GM19372 (cell line): ENCODE measurements around the gene SPRN.

ENCODE experiments used
- ATAC-seq: cut with Tn5 transposase; IDR thresholded peaks from one replicate; pipeline ENCODE4 v1.9.1; 2021; ENCODE audit warnings: mild to moderate bottlenecking, low read depth, moderate library complexity; ENCODE audit not compliant: unreplicated experiment

SPRN gene

DNA sequence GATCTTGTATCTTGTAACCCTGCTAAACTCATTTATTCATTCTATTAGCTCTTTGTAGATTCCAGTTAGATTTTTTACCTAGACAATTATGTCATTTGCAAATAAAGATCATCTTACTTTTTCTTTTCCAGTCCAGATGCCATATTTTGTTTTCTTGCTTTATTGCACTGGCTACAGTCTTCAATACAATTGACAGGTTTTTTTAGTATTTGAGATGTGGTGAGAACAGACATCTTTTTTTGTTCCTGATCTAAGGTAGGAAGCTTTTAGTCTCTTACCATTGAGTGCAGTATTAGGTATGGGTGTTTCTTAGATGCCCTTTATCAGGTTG, 12.1 kb downstream of the SPRN start:
- no peak for ATAC-seq

DNA sequence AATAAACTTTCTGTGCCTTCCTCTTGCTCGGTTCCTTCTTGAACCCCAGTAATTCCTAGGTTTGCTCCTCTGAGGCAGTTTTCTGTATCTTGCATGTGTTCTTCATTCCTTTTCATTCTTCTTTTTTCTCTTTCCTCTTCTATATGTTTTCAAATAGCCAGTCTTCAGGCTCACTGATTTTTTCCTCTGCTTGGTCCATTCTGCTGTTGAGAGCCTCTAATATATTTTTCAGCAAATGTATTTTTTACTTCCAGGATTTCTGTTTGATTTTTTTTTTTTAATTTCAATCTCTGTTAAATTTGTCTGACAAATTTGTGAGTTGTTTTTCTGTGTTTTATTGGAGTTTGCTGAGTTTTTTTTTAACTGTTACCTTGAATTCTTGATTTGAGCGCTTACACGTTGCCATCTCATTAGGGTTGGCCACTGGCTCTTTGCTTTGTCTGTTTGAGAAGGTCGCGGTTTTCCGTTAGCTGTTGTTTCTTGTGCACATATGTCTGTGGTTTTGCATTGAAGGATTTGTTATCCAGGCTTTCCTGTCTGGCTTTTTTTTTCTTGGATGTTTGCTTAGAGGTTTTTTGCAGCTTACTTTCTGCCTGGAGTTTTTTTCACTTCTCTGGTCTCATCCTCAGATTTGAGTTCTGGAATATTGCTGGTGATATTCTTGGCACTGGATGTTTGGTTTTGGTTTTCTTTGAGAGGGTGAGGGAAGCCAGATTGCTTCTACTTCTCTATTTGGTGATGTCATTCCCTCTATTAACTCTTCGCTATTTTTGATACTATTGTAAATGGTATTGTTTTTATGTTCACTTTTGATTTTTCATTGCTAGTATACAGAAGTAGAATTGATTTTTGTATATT, 12.7 kb downstream of the SPRN start:
- no peak for ATAC-seq

DNA sequence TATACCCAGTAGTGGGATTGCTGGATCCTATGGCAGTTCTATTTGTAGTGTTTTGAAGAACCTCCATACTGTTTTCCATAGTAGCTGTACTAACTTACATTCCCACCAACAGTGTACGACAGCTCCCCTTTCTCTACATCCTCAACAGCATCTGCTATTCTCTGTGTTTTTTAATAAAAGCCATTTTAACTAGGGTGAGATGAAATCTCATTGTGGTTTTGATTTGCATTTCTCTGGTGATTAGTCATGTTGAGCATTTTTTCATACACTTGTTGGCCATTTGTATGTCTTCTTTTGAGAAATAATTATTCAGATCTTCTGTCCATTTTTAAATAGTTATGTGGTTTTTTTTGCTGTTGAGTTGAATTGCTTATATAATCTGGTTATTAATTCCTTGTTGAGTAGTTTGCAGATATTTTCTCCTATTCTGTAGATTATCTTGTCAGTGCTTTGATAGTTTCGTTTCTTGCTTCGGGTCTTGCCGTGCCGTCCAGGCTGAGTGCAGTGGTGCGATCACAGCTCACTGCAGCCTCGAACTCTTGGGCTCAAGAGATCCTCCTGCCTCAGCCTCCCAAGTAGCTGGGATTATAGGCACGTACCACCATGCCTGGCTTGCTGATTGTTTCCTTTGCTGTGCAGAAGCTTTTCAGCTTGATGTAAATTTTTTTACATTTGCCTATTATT, 18.4 kb downstream of the SPRN start:
- ATAC-seq, result no peak

DNA sequence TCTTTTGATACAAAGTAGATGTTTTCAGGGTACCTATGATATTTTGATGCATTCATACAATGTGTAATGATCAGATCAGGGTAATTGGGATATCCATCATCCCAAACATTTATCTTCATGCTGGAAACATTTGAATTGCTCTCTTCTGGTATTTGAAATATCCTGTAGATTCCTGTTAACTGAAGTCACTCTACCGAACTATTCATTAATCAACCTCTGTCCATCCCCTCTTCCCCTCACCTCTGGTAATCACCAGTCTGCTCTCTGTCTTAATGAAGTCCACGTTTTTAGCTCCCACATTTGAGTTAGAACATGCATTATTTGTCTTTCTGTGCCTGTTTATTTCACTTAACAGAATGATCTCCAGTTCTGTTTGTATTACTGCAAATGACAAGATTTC, 19.2 kb downstream of the SPRN start:
- no peak for ATAC-seq

GRCh38 chr10:133403784-133404183, 20.6 kb downstream of the SPRN start:
- no peak for ATAC-seq

GRCh38 chr10:133403359-133403758, 21.1 kb downstream of the SPRN start:
- ATAC-seq, result no peak

GRCh38 chr10:133401981-133402725, 22.3 kb downstream of the SPRN start:
- no peak for ATAC-seq

DNA sequence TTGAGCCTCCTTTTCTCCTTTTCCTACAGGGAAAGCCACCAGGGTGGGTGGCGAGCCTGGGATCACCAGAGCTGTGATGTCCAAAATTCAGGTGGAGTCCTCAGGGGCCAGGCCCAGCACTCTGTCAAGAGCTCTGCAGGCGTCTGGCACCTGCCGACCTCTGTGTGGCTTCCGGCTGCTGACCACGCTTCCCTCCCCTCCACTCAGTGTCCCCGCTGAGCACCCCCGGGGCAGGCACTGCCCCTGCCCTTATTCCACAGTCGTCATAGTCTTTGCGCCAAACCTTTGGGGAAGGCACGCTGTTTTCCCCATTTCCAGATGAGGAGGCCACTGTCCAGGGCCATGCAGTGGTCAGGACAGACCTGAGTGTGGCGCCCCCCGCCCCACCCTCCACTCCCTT, 22.9 kb downstream of the SPRN start:
- ATAC-seq, result no peak

GRCh38 chr10:133400624-133401424, 23.6 kb downstream of the SPRN start:
- ATAC-seq, result no peak

- ATAC-seq, result no peak
Measured at GRCh38 chr10:133399123-133399601, 25.3 kb downstream of the SPRN start.

GRCh38 chr10:133397938-133398337, 26.5 kb downstream of the SPRN start:
- no peak for ATAC-seq

GRCh38 chr10:133396035-133396624, 28.3 kb downstream of the SPRN start:
- ATAC-seq, result no peak

DNA sequence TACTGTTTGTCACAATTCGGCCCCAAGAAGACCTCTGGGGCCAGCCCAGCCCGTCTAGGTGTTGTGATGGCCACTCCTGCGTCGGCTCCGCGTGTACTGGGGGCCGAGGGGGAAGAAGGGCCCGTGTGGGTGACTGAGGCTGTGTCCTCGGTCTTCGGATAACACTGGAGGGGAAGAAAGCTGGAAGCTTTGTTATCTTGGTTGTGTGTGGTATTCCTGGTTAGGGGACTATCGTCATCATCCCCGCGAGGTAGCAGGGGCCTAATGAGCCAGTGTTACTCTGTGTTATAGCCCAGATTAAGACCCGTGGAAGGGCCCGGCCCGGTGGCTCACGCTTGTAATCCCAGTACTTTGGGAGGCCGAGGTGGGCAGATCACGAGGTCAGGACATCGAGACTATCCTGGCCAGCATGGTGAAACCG, 29.6 kb downstream of the SPRN start:
- ATAC-seq, result no peak

GRCh38 chr10:133394064-133394663, 30.3 kb downstream of the SPRN start, which contains the start of gene MTG1:
TSS of gene MTG1 (plus strand) at chr10:133394157. CDS start at chr10:133394221, 64 bp downstream.
- peak; percentile 78 for ATAC-seq

DNA sequence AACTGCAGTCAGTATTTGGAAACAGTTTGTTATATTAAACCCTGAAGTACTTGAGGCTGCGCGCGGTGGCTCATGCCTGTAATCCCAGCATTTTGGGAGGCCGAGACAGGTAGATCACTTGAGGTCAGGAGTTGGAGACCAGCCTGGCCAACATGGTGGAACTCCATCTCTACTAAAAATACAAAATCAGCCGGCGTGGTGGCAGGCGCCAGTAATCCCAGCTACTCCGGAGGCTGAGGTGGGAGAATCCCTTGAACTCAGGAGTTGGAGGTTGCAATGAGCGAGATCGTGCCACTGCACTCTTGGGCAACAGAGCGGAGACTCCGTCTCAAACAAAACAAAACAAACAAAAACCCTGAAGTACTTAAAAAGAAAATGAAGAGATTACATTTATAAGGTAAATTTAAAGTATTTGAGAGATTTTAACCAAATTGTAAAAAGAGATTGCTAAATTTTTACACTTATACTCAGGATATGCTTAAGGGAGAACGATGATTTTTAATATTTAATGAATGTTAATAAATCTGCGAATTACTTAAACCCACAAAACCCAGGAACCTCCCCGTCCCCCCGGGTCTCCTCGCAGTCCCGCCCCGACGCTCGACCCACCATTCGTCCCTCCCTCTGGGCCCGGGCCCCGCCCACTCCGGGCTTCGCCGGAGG, 30.9 kb downstream of the SPRN start:
- ATAC-seq, result no peak

- ATAC-seq, result no peak
Measured at GRCh38 chr10:133391761-133392518, 32.5 kb downstream of the SPRN start.

- no peak for ATAC-seq
Measured at GRCh38 chr10:133391249-133391635, 33.2 kb downstream of the SPRN start.

GRCh38 chr10:133390597-133391248, 33.7 kb downstream of the SPRN start:
- no peak for ATAC-seq
